ENCODE results near the gene C1orf56. TPM values are rescaled to one million over a fixed set of nuclear protein-coding genes. Genes with fewer than 3 reads are reported as not detected.

C1orf56 gene
- polyA plus RNA-seq, 1 donor from 2014 or later: 0.87 TPM

DNA sequence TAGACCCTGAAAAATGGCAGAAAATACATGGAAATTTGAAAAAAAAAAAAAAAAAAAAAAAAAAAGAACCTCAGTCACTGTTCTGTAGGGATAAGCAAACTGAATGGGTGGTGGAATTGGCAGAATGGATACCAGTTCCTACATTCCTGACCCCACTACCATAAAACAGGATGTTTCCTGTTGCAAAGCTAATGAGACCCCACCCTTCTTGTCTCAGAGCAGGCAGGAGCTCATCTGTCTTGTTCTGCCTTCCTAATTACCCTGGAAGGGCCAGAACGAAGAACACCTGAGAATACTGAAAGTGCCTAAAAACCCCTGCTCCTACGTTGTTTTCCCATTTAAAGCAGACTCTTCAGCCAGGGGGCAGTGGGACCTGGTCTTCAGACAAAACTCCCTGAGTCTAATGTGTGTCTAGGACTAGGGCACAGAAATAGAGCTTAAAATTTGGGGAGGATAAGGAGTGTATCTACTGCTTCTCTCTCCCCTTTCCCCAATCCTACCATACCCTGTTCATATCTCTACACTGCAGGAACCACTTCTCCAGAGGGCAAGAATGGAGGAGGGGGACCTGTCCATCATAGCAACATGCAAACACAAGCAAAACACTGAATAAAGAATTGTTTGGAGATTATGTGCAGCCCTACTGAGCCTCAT is 3.9 kb downstream of the C1orf56 start:
- Histone ChIP-seq H3K27me3 (ENCODE audit: insufficient read depth, low read depth, low read length) (no peaks in the 10 kb centered on the region), H3K79me2 (replicated peaks; ENCODE audit: insufficient read depth, low read length) (peaks cover 6% of the 10 kb centered on the region), H3K27ac (ENCODE audit: low read length) (no peak overlapping the region), H3K4me2 (ENCODE audit: low read length) (no peak overlapping the region), H2AFZ (ENCODE audit: low read depth, low read length) (no peak overlapping the region), H3K36me3 (ENCODE audit: insufficient read depth, low read length) (peaks cover 4% of the 10 kb centered on the region), H3K9ac (ENCODE audit: low read length) (no peak overlapping the region), H3F3A (ENCODE audit: insufficient read depth, low read length, poor library complexity, severe bottlenecking) (no peaks in the 10 kb centered on the region), H3K9me2 (ENCODE audit: insufficient read depth, low read length) (no peaks in the 10 kb centered on the region), H4K20me1 (ENCODE audit: insufficient read depth) (no peaks in the 10 kb centered on the region), H3K4me3 (ENCODE audit: low read length) (no peak overlapping the region), H3K9me3 (ENCODE audit: low read length) (no peaks in the 10 kb centered on the region)
- no peak for TF ChIP-seq POLR2AphosphoS5 (IDR thresholded peaks at IDR 0.05)
- TF ChIP-seq RAD21 (conservative IDR thresholded peaks at IDR 0.05): no peak
- TF ChIP-seq, protein P1, sequence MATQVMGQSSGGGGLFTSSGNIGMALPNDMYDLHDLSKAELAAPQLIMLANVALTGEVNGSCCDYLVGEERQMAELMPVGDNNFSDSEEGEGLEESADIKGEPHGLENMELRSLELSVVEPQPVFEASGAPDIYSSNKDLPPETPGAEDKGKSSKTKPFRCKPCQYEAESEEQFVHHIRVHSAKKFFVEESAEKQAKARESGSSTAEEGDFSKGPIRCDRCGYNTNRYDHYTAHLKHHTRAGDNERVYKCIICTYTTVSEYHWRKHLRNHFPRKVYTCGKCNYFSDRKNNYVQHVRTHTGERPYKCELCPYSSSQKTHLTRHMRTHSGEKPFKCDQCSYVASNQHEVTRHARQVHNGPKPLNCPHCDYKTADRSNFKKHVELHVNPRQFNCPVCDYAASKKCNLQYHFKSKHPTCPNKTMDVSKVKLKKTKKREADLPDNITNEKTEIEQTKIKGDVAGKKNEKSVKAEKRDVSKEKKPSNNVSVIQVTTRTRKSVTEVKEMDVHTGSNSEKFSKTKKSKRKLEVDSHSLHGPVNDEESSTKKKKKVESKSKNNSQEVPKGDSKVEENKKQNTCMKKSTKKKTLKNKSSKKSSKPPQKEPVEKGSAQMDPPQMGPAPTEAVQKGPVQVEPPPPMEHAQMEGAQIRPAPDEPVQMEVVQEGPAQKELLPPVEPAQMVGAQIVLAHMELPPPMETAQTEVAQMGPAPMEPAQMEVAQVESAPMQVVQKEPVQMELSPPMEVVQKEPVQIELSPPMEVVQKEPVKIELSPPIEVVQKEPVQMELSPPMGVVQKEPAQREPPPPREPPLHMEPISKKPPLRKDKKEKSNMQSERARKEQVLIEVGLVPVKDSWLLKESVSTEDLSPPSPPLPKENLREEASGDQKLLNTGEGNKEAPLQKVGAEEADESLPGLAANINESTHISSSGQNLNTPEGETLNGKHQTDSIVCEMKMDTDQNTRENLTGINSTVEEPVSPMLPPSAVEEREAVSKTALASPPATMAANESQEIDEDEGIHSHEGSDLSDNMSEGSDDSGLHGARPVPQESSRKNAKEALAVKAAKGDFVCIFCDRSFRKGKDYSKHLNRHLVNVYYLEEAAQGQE (IDR thresholded peaks at IDR 0.05; ENCODE audit: borderline replicate concordance): no peak
- no peak for TF ChIP-seq EP300 (conservative IDR thresholded peaks at IDR 0.05; ENCODE audit: poor library complexity, severe bottlenecking)
- TF ChIP-seq SMC3 (conservative IDR thresholded peaks at IDR 0.05; ENCODE audit: poor library complexity): no peak
- no peak for TF ChIP-seq EZH2 (IDR thresholded peaks at IDR 0.05; ENCODE audit: borderline replicate concordance, insufficient read depth, low read length, poor library complexity, severe bottlenecking)
- TF ChIP-seq, protein P2, sequence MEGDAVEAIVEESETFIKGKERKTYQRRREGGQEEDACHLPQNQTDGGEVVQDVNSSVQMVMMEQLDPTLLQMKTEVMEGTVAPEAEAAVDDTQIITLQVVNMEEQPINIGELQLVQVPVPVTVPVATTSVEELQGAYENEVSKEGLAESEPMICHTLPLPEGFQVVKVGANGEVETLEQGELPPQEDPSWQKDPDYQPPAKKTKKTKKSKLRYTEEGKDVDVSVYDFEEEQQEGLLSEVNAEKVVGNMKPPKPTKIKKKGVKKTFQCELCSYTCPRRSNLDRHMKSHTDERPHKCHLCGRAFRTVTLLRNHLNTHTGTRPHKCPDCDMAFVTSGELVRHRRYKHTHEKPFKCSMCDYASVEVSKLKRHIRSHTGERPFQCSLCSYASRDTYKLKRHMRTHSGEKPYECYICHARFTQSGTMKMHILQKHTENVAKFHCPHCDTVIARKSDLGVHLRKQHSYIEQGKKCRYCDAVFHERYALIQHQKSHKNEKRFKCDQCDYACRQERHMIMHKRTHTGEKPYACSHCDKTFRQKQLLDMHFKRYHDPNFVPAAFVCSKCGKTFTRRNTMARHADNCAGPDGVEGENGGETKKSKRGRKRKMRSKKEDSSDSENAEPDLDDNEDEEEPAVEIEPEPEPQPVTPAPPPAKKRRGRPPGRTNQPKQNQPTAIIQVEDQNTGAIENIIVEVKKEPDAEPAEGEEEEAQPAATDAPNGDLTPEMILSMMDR (IDR thresholded peaks at IDR 0.05; ENCODE audit: poor library complexity, severe bottlenecking): no peak
- no peak for TF ChIP-seq TAF1 (IDR thresholded peaks at IDR 0.05; ENCODE audit: low read depth)
- TF ChIP-seq MXI1 (conservative IDR thresholded peaks at IDR 0.05; ENCODE audit: poor library complexity, severe bottlenecking): no peak

DNA sequence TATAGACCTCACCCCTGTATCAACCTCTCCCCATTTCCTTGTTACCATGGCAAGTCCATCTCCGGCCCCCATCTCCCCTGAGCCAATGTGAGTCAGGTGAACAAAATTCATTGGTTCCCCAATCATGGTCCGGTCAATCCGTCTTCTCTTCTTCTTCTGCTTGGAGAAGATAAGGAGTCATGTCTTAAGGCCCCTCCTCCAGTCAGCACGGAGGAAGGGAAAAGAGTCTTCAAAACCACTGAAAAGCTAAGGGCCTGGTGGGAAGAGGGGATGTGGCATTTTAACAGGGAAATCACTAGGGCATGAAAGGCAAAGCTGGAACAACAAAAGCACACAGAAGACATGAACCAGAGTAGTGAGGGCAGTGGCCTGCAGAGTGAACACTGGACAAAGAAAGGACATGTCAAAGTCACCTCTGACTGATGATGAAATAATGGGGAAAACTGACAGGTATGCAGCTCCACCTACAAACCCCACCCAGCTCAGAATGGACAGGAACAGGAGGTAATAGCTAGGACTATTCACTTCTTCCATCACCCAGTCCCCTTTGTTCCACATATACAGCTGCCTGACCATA is 7.5 kb downstream of the C1orf56 start:
- no peak overlapping the region for H2AFZ ChIP-seq (ENCODE audit: low read depth, low read length)
- peaks cover 4% of the 10 kb centered on the region for H3K36me3 ChIP-seq (ENCODE audit: insufficient read depth, low read length)
- no peak overlapping the region for H3K27ac ChIP-seq (ENCODE audit: low read length)
- H3F3A ChIP-seq (ENCODE audit: insufficient read depth, low read length, poor library complexity, severe bottlenecking): no peaks in the 10 kb centered on the region
- no peak overlapping the region for H3K4me3 ChIP-seq (ENCODE audit: low read length)
- no peaks in the 10 kb centered on the region for H3K9me3 ChIP-seq (ENCODE audit: low read length)
- H3K4me2 ChIP-seq (ENCODE audit: low read length): no peak overlapping the region
- H4K20me1 ChIP-seq (ENCODE audit: insufficient read depth): no peaks in the 10 kb centered on the region
- no peak overlapping the region for H3K9ac ChIP-seq (ENCODE audit: low read length)
- H3K79me2 ChIP-seq (replicated peaks; ENCODE audit: insufficient read depth, low read length): peaks cover 36% of the 10 kb centered on the region
- TF ChIP-seq RAD21 (conservative IDR thresholded peaks at IDR 0.05) (no peak), EP300 (conservative IDR thresholded peaks at IDR 0.05; ENCODE audit: poor library complexity, severe bottlenecking) (no peak), MXI1 (conservative IDR thresholded peaks at IDR 0.05; ENCODE audit: poor library complexity, severe bottlenecking) (no peak), EZH2 (IDR thresholded peaks at IDR 0.05; ENCODE audit: borderline replicate concordance, insufficient read depth, low read length, poor library complexity, severe bottlenecking) (no peak), SMC3 (conservative IDR thresholded peaks at IDR 0.05; ENCODE audit: poor library complexity) (no peak), TAF1 (IDR thresholded peaks at IDR 0.05; ENCODE audit: low read depth) (no peak), POLR2AphosphoS5 (IDR thresholded peaks at IDR 0.05) (no peak)
- TF ChIP-seq, protein P2 (IDR thresholded peaks at IDR 0.05; ENCODE audit: poor library complexity, severe bottlenecking): no peak
- TF ChIP-seq, protein P1 (IDR thresholded peaks at IDR 0.05; ENCODE audit: borderline replicate concordance): no peak
- no peaks in the 10 kb centered on the region for H3K9me2 ChIP-seq (ENCODE audit: insufficient read depth, low read length)
- H3K27me3 ChIP-seq (ENCODE audit: insufficient read depth, low read depth, low read length): no peaks in the 10 kb centered on the region
